ENCODE measurements around the gene SPI1.

Gene SPI1

DNA sequence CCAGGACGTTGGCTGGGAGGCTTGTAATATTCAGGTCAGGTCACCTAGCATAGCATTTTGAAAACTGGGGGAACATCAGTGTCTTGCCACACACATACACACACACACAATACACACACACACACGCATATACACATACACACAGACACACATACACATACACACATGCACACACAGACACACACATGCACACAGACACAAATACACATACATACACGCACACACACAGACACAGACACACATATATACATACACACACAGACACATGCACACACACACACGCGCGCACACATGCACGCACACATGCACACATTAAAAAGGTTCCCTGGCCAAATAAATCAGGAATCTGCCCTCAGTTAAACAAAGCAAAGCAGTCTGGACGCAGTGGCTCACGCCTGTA lies 38.3 kb downstream of the SPI1 start:
- H3K4me3 ChIP-seq (ENCODE audit: low read depth, low read length) = no peak overlapping the region
- ChIA-PET CTCF (no interaction called here), POLR2A (no interaction called here)
- no peaks in the 10 kb centered on the region for H3K9me3 ChIP-seq (ENCODE audit: control insufficient read depth, insufficient read depth, low read depth, low read length)
- H3K27ac ChIP-seq (ENCODE audit: extremely low read depth, low read depth, low read length) = no peak overlapping the region
- no peaks in the 10 kb centered on the region for H3K36me3 ChIP-seq (ENCODE audit: control insufficient read depth in 2 of 2, insufficient read depth in 1 of 2, low read length in 2 of 2)
- no peaks in the 10 kb centered on the region for H3K4me1 ChIP-seq (ENCODE audit: control insufficient read depth, insufficient read depth, low read length)
- no peak for TF ChIP-seq ZNF433 (tag by site-specific recombination; IDR thresholded peaks at IDR 0.05; ENCODE audit: low read depth)
- TF ChIP-seq, protein P1, sequence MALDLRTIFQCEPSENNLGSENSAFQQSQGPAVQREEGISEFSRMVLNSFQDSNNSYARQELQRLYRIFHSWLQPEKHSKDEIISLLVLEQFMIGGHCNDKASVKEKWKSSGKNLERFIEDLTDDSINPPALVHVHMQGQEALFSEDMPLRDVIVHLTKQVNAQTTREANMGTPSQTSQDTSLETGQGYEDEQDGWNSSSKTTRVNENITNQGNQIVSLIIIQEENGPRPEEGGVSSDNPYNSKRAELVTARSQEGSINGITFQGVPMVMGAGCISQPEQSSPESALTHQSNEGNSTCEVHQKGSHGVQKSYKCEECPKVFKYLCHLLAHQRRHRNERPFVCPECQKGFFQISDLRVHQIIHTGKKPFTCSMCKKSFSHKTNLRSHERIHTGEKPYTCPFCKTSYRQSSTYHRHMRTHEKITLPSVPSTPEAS (tag by site-specific recombination; IDR thresholded peaks at IDR 0.05) = peak; percentile 96

DNA sequence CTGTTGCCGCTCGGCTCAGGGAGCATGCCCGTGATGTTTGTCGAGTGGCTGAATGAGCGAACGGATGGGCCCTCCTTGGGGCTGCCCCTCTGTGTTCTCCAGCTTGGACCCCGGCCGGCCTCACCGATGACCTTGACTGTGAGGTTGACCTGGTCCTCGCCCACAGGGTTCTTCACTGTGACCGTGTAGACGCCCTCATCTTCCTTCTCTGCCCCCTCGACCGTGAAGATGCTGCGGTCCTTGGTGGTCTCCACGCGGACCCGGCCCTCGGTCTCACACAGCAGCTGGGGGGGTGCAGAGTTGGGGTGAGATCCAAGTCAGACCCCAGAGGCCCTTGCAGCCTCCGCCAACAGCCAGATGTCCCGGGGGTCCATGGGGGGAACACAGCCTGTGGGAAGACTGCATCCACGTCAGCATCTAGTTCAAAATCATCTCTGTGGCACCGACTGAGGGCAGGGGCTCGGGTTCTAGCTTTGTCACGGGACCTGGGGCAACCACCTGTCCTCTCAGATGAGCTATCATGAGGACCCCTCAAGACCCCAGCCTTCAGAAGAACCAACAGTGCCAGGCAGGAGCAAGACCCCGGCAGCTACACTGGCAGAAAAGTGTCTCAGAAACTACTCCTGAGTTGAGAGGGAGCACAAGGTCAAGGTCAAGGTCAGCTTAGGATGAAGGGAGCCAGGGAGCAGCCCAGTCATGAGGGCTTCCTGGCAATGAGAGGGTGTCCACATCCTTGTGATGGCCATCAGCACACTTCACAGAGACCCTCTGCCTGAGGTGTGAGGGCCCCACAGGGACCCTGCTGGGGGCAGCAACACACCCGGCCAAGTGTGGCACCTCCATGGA lies 39.7 kb downstream of the SPI1 start:
- Histone ChIP-seq H3K4me1 (ENCODE audit: control insufficient read depth, insufficient read depth, low read length) (no peaks in the 10 kb centered on the region), H3K9me3 (ENCODE audit: control insufficient read depth, insufficient read depth, low read depth, low read length) (no peaks in the 10 kb centered on the region), H3K27ac (ENCODE audit: extremely low read depth, low read depth, low read length) (no peak overlapping the region), H3K4me3 (ENCODE audit: low read depth, low read length) (no peak overlapping the region), H3K36me3 (ENCODE audit: control insufficient read depth in 2 of 2, insufficient read depth in 1 of 2, low read length in 2 of 2) (no peaks in the 10 kb centered on the region)
- TF ChIP-seq ZFP69B (tag by site-specific recombination; IDR thresholded peaks at IDR 0.05) (no peak), ZNF544 (tag by site-specific recombination; IDR thresholded peaks at IDR 0.05) (no peak), ZNF423 (tag by site-specific recombination; IDR thresholded peaks at IDR 0.05) (no peak), ZNF560 (tag by site-specific recombination; IDR thresholded peaks at IDR 0.05; ENCODE audit: borderline replicate concordance) (no peak)
- TF ChIP-seq, protein P2, sequence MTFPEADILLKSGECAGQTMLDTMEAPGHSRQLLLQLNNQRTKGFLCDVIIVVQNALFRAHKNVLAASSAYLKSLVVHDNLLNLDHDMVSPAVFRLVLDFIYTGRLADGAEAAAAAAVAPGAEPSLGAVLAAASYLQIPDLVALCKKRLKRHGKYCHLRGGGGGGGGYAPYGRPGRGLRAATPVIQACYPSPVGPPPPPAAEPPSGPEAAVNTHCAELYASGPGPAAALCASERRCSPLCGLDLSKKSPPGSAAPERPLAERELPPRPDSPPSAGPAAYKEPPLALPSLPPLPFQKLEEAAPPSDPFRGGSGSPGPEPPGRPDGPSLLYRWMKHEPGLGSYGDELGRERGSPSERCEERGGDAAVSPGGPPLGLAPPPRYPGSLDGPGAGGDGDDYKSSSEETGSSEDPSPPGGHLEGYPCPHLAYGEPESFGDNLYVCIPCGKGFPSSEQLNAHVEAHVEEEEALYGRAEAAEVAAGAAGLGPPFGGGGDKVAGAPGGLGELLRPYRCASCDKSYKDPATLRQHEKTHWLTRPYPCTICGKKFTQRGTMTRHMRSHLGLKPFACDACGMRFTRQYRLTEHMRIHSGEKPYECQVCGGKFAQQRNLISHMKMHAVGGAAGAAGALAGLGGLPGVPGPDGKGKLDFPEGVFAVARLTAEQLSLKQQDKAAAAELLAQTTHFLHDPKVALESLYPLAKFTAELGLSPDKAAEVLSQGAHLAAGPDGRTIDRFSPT (tag by site-specific recombination; IDR thresholded peaks at IDR 0.05) = no peak
- POLR2A ChIA-PET = no interaction called here
- CTCF ChIA-PET = no interaction called here

DNA sequence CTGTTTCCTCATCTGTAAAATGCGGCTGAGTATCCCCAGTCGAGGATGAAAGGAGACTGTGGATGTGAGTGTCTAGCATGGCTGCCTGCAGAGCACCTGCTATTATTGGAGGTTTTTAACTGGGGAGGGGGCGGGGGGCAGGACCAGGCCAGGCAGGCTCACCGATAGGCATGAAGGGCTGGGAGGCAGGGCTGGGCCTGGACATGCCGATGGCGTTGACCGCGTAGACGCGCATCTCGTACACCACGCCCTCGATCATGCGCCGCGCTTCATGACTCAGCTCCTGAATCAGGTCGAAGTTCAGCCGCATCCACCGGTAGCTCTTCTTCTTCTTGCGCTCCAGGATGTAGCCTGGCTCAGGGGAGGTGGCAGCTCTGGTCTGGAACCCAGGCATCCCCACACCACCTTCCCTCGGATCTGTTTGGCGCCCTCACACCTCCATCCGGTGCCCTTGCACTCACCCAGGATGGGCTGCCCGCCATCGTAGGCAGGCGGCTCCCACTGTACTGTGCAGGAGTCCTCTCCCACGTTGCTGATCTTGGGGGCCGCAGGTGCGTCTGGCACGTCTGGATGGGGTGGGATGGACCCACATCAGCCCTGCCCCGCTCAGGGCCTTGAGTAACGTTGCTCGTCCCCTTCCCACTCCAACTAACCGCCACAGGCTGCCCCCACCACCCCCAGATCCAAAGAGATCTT lies 41.0 kb downstream of the SPI1 start:
- Histone ChIP-seq H3K4me1 (ENCODE audit: control insufficient read depth, insufficient read depth, low read length) (no peaks in the 10 kb centered on the region), H3K36me3 (ENCODE audit: control insufficient read depth in 2 of 2, insufficient read depth in 1 of 2, low read length in 2 of 2) (no peaks in the 10 kb centered on the region), H3K27ac (ENCODE audit: extremely low read depth, low read depth, low read length) (no peak overlapping the region), H3K4me3 (ENCODE audit: low read depth, low read length) (no peak overlapping the region), H3K9me3 (ENCODE audit: control insufficient read depth, insufficient read depth, low read depth, low read length) (no peaks in the 10 kb centered on the region)
- ChIA-PET CTCF (interaction anchor here (0.7 kb wide), 1 partner anchor 191 kb away, joined by 3 read pairs; no protein-coding TSS in a partner anchor), POLR2A (no interaction called here)
- TF ChIP-seq, protein P3, sequence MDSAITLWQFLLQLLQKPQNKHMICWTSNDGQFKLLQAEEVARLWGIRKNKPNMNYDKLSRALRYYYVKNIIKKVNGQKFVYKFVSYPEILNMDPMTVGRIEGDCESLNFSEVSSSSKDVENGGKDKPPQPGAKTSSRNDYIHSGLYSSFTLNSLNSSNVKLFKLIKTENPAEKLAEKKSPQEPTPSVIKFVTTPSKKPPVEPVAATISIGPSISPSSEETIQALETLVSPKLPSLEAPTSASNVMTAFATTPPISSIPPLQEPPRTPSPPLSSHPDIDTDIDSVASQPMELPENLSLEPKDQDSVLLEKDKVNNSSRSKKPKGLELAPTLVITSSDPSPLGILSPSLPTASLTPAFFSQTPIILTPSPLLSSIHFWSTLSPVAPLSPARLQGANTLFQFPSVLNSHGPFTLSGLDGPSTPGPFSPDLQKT (IDR thresholded peaks at IDR 0.05; ENCODE audit: borderline replicate concordance, low read depth, low read length) = no peak
- TF ChIP-seq BCL11B (tag by site-specific recombination; IDR thresholded peaks at IDR 0.05; ENCODE audit: low read depth) = no peak
- no peak for TF ChIP-seq ZBTB48 (tag by site-specific recombination; IDR thresholded peaks at IDR 0.05)
- TF ChIP-seq, protein P4, sequence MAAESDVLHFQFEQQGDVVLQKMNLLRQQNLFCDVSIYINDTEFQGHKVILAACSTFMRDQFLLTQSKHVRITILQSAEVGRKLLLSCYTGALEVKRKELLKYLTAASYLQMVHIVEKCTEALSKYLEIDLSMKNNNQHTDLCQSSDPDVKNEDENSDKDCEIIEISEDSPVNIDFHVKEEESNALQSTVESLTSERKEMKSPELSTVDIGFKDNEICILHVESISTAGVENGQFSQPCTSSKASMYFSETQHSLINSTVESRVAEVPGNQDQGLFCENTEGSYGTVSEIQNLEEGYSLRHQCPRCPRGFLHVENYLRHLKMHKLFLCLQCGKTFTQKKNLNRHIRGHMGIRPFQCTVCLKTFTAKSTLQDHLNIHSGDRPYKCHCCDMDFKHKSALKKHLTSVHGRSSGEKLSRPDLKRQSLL (tag by site-specific recombination; IDR thresholded peaks at IDR 0.05) = no peak
- TF ChIP-seq, protein P5, sequence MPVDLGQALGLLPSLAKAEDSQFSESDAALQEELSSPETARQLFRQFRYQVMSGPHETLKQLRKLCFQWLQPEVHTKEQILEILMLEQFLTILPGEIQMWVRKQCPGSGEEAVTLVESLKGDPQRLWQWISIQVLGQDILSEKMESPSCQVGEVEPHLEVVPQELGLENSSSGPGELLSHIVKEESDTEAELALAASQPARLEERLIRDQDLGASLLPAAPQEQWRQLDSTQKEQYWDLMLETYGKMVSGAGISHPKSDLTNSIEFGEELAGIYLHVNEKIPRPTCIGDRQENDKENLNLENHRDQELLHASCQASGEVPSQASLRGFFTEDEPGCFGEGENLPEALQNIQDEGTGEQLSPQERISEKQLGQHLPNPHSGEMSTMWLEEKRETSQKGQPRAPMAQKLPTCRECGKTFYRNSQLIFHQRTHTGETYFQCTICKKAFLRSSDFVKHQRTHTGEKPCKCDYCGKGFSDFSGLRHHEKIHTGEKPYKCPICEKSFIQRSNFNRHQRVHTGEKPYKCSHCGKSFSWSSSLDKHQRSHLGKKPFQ (tag by site-specific recombination; IDR thresholded peaks at IDR 0.05) = no peak
- TF ChIP-seq EGR2 (tag by site-specific recombination; IDR thresholded peaks at IDR 0.05; ENCODE audit: low read depth) = peak; percentile 21; the same call in 1 of the 2 replicates
- TF ChIP-seq ZNF514 (tag by site-specific recombination; IDR thresholded peaks at IDR 0.05) = no peak
- TF ChIP-seq, protein P6, sequence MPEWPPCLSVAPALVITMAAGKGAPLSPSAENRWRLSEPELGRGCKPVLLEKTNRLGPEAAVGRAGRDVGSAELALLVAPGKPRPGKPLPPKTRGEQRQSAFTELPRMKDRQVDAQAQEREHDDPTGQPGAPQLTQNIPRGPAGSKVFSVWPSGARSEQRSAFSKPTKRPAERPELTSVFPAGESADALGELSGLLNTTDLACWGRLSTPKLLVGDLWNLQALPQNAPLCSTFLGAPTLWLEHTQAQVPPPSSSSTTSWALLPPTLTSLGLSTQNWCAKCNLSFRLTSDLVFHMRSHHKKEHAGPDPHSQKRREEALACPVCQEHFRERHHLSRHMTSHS (tag by site-specific recombination; IDR thresholded peaks at IDR 0.05) = no peak

Measured in HEK293 (cell line).